HG02588 (cell line): Measurements from ENCODE around the gene PCDHGA1.

ENCODE experiments used
- ATAC-seq: cut with Tn5 transposase; IDR thresholded peaks from one replicate; pipeline ENCODE4 v1.9.1; 2021; ENCODE audit warnings: mild to moderate bottlenecking, moderate library complexity; ENCODE audit not compliant: unreplicated experiment

Gene PCDHGA1

DNA sequence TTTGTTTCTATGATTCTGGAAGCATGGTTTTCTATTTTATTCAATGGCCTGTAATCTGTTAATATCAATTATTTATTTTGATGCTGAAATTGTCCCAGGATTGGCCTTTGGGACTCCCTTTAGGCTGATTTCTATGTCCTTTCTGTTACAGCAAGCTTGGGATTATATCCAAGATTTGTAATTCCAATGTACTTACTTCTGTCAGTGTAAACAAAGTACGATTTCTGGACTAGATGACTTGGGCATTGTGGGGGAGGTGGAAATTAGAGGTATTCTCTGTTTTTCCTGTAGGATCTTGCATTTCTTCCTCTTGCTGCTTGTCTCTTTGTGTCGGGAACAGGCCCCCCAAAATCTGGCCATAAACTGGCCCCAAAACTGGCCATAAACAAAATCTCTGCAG is 103.7 kb downstream of the PCDHGA1 start:
- no peak for ATAC-seq

DNA sequence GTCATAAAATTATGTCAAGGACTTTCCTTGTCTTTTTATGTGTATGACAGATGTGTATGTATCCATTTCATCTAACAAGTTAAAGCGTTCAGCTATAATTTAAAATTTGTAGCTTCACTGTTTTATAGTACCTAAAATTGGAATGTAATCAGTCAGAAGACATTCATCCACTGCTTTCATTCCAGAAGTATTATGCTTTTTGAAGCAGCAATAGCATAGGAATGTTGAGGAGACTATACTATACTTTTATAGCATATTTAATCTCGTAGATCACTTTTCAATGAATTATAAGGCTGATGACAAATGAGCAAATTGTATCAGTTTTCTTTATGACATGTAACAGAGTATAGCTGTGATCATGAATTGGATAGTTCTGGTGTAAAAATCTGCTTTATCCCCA is 106.9 kb downstream of the PCDHGA1 start:
- no peak for ATAC-seq

DNA sequence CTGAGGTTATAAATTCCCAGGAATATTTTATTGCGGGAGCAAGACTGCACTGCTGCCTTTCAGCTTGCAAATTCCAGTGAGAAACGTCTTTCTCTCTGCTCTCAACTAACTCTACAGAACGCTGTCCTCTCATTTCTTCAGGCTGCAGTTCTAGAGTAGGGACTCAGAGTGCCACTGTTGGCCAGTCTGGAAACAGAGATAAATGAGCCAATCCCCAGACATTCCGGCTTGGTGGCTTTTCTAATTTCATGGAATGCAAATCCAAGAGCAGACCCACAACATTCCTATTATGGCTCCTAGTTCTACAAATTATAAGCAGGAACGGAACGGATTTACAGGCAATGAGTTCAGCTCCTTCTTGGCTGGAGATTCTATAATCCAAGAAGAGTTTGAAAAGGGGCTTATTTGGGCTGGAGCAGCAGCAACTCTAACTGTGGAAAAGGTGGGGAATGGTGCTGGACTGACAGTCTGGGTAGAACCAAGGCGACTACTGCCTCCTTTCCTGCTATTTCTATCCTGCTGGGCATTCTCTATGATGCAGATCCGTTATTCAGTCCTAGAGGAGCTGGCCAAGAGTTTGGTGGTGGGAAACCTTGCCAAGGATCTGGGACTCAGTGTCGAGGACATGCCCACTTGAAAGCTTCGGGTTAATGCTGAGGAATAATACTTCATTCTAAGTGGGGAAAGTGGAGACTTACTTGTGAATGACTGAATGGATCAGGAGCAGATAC is 109.3 kb downstream of the PCDHGA1 start:
- ATAC-seq, result no peak

DNA sequence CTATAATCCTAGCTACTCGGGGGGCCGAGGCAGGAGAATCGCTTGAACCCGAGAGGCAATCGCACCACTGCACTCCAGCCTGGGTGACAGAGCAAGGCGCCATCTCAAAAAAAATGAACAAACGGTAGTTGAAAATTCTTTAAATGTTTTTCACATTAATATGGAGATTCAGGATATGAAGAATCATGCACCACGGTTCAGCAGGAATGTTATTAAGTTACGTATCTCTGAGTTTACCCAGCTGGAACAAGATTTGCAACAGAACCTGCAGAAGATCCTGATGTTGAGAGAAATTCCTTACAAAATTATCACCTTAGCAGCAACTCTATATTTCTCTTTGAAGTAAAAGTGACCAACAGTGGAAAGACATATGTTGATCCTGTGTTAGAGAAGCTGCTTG is 110.0 kb downstream of the PCDHGA1 start:
- ATAC-seq, result no peak

DNA sequence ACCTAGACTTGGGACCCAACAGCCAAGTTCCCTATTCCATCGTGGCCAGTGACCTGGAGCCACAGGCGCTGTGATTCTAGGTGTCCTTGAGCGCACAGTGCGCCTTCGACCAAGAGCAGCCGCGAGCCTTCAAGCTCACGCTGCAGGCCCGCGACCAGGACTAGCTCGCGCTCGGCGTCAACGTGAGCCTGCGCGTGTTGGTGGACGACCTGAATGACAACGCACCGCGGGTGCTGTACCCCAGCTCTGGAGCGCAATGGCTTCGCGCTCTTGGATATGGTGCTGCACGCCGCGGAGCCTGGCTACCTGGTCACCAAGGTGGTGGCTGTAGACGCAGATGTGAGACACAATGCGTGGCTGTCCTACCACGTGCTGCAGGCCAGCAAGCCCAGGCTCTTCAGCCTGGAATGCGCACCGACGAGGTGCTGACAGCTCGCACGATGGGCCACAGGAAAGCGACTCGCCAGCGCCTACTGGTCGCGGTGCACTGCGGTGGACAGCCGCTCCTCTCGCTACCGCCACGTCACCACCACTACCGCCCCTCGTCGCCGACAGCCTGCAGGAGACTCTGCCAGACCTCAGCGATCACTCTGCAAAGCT is 111.4 kb downstream of the PCDHGA1 start:
- ATAC-seq, result no peak

DNA sequence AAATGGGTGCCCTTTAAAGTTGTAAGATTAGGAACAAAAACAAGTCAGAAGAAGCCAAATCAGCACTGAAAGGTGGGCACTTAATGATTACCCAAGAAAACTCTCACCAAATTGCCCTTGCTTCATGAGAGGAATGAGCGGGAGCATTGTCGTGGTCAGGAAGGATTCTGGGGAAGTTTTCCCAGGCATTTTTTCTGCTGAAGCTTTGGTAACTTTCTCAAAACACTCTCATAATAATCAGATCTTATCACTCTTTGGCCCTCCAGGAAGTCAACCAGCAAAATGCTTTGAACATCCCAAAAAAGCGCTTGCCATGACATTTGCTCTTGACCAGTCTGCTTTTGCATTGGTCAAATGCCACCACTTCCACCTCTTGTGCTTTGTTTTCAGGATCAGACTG is 135.0 kb downstream of the PCDHGA1 start:
- ATAC-seq, result no peak

DNA sequence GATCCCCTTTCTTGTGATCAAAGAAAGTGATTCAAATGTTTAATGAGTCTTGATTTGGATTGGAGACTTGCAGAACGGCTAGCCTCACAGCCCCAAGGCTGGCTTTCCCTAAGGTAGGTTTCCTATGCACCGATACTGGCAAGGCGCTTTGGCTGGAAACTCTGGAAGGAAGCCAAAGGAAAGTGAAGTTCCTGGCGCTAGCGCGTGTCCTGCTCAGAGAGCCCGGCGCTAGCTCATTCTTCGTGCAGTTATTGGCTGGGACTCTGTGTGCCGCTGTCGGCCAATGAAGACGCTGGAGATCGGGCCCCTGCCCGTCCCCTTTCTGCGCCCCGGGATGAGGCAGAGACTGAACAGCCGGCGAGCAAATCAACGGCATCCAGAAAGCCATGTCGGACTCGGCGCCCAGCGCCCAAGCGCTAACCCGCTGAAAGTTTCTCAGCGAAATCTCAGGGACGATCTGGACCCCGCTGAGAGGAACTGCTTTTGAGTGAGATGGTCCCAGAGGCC is 145.4 kb downstream of the PCDHGA1 start, which contains the start of gene PCDHGC3:
TSS of gene PCDHGC3 (plus strand) at position 342 of the 507 bp plus-strand sequence. CDS start at position 493, 151 bp downstream.
- peak; percentile 99 for ATAC-seq

DNA sequence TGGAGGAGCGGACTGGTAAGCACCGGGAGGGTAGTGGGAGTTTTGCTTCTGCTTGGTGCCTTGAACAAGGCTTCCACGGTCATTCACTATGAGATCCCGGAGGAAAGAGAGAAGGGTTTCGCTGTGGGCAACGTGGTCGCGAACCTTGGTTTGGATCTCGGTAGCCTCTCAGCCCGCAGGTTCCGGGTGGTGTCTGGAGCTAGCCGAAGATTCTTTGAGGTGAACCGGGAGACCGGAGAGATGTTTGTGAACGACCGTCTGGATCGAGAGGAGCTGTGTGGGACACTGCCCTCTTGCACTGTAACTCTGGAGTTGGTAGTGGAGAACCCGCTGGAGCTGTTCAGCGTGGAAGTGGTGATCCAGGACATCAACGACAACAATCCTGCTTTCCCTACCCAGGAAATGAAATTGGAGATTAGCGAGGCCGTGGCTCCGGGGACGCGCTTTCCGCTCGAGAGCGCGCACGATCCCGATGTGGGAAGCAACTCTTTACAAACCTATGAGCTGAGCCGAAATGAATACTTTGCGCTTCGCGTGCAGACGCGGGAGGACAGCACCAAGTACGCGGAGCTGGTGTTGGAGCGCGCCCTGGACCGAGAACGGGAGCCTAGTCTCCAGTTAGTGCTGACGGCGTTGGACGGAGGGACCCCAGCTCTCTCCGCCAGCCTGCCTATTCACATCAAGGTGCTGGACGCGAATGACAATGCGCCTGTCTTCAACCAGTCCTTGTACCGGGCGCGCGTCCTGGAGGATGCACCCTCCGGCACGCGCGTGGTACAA is 146.0 kb downstream of the PCDHGA1 start:
- peak; percentile 23 for ATAC-seq

DNA sequence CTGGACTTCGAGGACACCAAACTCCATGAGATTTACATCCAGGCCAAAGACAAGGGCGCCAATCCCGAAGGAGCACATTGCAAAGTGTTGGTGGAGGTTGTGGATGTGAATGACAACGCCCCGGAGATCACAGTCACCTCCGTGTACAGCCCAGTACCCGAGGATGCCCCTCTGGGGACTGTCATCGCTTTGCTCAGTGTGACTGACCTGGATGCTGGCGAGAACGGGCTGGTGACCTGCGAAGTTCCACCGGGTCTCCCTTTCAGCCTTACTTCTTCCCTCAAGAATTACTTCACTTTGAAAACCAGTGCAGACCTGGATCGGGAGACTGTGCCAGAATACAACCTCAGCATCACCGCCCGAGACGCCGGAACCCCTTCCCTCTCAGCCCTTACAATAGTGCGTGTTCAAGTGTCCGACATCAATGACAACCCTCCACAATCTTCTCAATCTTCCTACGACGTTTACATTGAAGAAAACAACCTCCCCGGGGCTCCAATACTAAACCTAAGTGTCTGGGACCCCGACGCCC is 146.8 kb downstream of the PCDHGA1 start:
- no peak for ATAC-seq

DNA sequence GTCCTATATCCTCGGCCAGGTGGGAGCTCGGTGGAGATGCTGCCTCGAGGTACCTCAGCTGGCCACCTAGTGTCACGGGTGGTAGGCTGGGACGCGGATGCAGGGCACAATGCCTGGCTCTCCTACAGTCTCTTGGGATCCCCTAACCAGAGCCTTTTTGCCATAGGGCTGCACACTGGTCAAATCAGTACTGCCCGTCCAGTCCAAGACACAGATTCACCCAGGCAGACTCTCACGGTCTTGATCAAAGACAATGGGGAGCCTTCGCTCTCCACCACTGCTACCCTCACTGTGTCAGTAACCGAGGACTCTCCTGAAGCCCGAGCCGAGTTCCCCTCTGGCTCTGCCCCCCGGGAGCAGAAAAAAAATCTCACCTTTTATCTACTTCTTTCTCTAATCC is 147.5 kb downstream of the PCDHGA1 start:
- ATAC-seq, result no peak

DNA sequence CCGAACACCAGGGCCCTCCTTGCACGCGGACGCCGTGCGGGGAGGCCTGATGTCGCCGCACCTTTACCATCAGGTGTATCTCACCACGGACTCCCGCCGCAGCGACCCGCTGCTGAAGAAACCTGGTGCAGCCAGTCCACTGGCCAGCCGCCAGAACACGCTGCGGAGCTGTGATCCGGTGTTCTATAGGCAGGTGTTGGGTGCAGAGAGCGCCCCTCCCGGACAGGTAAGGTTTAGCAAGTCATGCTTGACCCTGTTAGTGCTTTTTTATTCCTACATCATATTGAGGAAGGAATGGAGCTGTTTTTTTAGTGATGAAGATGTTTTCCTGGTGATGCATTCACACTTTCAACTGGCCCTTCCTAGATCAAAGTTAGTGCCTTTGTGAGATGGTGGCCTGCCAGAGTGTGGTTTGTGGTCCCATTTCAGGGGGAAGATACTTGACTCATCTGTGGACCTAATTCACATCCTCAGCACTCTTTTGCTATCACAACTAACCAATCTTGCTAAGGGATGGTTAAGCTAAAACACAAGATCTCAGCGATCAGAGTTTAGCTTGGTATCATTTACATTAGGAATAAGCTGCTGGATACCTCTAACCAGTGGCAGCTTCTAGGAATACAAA is 148.1 kb downstream of the PCDHGA1 start:
- ATAC-seq, result no peak

DNA sequence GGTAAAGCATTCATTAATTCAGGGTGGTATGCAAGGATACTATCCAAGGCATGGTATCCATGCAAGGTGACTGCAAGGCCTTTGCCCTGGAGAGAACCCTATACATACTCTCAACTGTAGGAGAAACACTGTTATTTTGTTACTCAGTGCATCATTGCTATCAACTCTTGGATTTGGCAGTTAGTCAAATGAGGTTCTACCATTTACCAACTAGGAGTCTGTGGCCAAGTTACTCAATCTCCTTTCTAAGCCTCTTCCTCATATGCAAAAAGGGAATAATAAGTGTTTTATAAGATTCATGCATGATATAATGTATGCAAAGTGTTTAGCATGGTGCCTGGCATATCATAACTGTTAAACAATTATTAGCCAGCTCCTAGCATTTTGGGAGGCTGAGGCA is 149.5 kb downstream of the PCDHGA1 start:
- ATAC-seq, result no peak

DNA sequence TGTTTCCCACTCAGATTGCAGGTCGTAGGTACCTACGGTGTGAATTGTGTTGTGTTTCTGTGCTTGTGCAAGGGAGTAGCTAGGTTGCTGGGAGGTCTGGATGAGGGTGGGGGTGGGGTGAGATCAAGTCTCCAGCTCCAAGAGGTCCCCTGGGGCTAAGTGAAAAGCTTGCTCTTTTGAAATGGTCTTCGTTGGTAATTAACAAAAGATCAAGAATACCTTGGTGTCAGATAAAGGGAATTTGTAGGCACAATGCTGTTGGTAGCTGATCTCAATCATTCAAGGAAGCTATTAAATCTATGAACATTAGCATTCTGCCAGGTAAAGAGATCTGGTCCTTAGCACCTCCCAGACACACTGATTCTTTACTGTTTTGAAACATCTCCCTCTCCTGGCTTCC is 153.6 kb downstream of the PCDHGA1 start:
- ATAC-seq, result no peak

DNA sequence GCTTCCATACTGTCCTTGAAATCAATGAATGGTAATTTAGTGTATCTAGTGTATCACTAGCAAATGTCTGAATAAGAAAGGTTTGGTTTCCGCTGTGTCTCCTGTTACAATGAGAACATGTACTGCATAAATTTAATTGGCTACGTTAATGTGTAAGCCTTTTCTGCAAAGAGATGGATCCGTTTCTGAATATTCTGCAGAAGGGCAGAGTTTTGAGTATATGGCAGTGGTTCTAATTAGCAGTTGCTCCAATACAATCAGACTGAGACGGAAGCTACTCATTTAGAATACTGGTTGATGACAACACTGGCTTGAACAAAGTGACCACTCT is 154.0 kb downstream of the PCDHGA1 start:
- no peak for ATAC-seq

DNA sequence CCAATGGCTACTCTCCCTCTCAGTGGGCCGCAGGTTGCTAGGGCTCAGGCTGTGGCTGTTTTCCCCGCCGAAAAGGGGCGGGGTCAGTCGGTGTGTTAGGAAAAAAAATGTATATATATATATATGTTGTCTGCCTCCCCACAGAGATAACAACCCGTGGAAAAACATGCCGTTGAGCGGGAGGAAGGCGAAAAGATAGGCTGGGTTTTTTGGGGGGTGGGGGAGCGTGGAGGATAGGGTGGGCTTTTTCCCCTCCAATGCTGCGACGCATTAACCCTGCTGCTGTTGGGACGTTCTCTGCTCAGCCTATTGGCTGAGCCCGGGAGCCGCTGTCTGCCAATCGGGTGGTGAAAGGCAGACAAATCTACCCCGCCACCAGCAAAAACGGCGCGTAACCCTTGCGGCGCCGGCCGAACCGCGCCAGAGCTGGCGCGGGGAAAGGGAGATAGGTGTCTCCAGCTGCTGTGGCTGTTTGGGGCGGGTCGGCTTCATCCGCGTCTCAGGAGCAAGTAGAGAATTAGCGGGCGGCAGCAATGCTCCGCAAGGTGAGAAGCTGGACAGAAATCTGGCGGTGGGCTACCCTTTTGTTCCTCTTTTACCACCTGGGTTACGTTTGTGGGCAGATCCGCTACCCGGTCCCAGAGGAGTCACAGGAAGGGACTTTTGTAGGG is 154.5 kb downstream of the PCDHGA1 start, which contains the start of gene PCDHGC4:
TSS of gene PCDHGC4 (plus strand) at position 390 of the 671 bp plus-strand sequence. CDS start at position 534, 144 bp downstream.
- no peak for ATAC-seq

DNA sequence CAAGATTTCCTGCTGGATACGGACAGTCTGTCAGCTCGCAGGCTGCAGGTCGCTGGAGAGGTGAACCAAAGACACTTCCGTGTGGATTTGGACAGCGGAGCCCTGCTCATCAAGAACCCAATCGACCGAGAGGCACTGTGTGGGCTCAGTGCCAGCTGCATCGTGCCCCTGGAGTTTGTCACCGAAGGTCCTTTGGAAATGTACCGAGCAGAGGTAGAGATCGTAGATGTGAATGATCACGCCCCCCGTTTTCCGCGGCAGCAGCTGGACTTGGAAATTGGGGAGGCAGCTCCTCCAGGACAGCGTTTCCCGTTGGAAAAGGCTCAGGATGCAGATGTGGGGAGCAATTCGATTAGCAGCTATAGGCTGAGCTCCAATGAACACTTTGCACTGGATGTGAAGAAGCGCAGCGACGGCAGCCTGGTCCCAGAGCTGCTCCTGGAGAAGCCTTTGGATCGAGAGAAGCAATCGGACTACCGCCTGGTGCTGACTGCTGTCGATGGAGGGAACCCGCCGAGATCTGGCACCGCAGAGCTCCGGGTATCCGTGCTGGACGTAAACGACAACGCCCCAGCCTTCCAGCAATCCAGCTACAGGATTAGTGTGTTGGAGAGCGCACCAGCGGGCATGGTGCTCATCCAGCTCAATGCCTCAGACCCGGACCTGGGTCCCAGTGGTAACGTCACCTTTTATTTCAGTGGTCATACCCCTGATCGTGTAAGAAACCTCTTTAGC is 155.2 kb downstream of the PCDHGA1 start:
- no peak for ATAC-seq

DNA sequence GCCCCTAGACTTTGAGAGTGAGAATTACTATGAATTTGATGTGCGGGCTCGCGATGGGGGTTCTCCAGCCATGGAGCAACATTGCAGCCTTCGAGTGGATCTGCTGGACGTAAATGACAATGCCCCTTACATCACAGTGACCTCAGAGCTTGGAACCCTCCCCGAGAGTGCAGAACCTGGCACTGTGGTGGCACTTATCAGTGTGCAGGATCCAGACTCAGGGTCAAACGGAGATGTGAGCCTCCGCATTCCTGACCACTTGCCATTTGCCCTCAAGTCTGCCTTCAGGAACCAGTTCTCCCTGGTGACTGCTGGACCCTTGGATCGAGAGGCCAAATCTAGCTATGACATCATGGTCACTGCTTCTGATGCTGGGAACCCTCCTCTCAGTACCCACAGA is 155.8 kb downstream of the PCDHGA1 start:
- ATAC-seq, result no peak

DNA sequence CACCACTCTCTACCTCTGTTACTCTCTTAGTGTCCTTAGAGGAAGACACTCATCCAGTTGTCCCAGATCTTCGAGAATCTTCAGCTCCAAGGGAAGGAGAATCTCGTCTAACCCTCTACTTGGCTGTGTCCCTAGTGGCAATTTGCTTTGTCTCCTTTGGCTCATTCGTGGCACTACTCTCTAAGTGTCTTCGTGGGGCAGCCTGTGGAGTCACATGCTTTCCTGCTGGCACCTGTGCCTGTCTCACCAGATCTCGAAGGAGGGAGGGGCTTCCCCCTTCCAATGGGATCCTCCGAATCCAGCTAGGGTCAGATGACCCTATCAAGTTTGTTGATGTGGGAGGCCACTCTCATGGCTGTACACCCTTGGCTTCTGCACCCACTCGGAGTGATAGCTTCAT is 156.8 kb downstream of the PCDHGA1 start:
- ATAC-seq, result no peak

DNA sequence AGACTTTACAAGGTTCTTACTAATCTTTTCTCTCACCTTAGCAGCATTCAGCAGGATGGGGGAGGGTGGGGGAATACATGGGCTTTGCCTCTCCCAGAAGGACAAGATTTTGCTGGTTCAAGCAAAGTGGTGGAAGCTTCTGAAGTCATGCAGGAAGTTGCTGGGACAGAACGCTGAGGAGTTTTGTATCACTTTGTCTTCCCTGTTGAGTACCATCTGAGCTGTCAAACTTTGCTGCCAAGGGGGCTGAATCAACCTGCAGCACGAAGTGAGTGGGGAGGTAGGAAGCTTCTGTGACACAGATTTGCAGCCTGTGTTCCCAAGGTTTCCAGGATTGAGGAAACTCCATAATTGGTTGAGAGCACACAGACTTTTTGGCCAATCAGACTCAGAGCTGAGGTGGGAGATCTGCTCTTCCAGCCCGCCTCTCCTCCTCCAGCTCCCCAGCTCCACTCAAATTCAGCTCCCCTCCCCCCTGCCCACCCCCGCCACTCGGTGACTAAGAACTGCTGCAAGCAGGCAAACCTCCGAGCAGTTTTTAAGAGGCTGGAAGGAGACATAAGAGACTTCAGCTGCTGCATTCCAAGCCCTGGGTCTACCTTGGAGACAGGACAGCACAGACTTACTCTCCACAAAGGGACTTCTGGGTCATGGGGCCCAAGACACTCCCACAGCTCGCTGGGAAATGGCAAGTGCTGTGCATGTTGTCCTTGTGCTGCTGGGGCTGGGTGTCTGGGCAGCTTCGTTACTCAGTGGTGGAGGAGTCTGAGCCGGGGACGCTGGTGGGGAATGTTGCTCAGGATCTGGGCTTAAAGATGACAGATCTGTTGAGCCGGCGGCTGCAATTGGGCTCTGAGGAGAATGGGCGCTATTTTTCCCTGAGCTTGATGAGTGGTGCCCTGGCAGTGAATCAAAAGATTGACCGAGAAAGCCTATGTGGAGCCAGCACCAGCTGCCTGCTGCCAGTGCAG is 158.6 kb downstream of the PCDHGA1 start, which contains the start of gene PCDHGC5:
TSS of gene PCDHGC5 (plus strand) at position 491 of the 971 bp plus-strand sequence. CDS start at position 651, 160 bp downstream.
- ATAC-seq, result no peak
